Astrocyte of the spinal cord (primary cell): ENCODE data around the gene PPIA.
"Not testable (repeated sequence)": the region's sequence is repeated elsewhere in the genome, so short reads cannot be mapped to it uniquely, and the experiment has no call there.

Source experiments
- DNase-seq: peaks from one replicate; pipeline ENCODE4 v3.0.0; 2011; ENCODE audit warnings: low read depth, low spot score
- H3K4me3 ChIP-seq: 2 replicates; pipeline ENCODE4 v1.5.1; 2011; ENCODE audit warnings: low read depth, mild to moderate bottlenecking, low read length, moderate library complexity
- CTCF ChIP-seq: IDR thresholded peaks from 2 replicates; pipeline ENCODE4 v1.5.1; 2012; ENCODE audit warnings: low read depth, mild to moderate bottlenecking, low read length, inconsistent platforms
- in situ Hi-C: cut with HindIII; loops from 2 replicates; pipeline ENCODE4 v1.10.0; 2017; ENCODE audit warnings: low sequenced_read_pairs

The PPIA gene

GRCh38 chr7:44824894-44825526, 28.5 kb downstream of the PPIA start:
- TF ChIP-seq CTCF: no peak
- in situ Hi-C loops: no loop called here

GRCh38 chr7:44827567-44827966, 31.1 kb downstream of the PPIA start:
- TF ChIP-seq CTCF: no peak
- no peak overlapping the region for H3K4me3 ChIP-seq
- DNase-seq: no peak
- in situ Hi-C loops: no loop called here

More at GRCh38 chr7:44824894-44825526, 28.5 kb downstream of the PPIA start:
- no peak for DNase-seq
- H3K4me3 ChIP-seq: no peak overlapping the region

- no peak for TF ChIP-seq CTCF
- in situ Hi-C loops: no loop called here
- DNase-seq: no peak
- H3K4me3 ChIP-seq: no peak overlapping the region
Measured at GRCh38 chr7:44838751-44839150, 42.3 kb downstream of the PPIA start.

GRCh38 chr7:44842675-44843074, 46.2 kb downstream of the PPIA start:
- H3K4me3 ChIP-seq, in situ Hi-C loops, DNase-seq: not testable (repeated sequence)

GRCh38 chr7:44843440-44843839, 47.0 kb downstream of the PPIA start:
- DNase-seq, H3K4me3 ChIP-seq, in situ Hi-C loops: not testable (repeated sequence)

- no peak for TF ChIP-seq CTCF
- in situ Hi-C loops: no loop called here
- DNase-seq: peak; percentile 12
- no peak overlapping the region for H3K4me3 ChIP-seq
Measured at GRCh38 chr7:44845451-44845850, 49.0 kb downstream of the PPIA start.

GRCh38 chr7:44846390-44846789, 49.9 kb downstream of the PPIA start:
- in situ Hi-C loops, DNase-seq: not testable (repeated sequence)

GRCh38 chr7:44846816-44847508, 50.5 kb downstream of the PPIA start:
- in situ Hi-C loops: no loop called here

More at GRCh38 chr7:44846390-44846789, 49.9 kb downstream of the PPIA start:
- peak overlapping the region; percentile 70 for H3K4me3 ChIP-seq

More at GRCh38 chr7:44846816-44847508, 50.5 kb downstream of the PPIA start:
- TF ChIP-seq CTCF: no peak
- peak overlapping the region; percentile 70 for H3K4me3 ChIP-seq
- no peak for DNase-seq
